Measurements from ENCODE around the gene REXO5.

GRCh38 chr16:20857281-20857680 is 51.0 kb downstream of the REXO5 start:
- TF ChIP-seq, protein P1, sequence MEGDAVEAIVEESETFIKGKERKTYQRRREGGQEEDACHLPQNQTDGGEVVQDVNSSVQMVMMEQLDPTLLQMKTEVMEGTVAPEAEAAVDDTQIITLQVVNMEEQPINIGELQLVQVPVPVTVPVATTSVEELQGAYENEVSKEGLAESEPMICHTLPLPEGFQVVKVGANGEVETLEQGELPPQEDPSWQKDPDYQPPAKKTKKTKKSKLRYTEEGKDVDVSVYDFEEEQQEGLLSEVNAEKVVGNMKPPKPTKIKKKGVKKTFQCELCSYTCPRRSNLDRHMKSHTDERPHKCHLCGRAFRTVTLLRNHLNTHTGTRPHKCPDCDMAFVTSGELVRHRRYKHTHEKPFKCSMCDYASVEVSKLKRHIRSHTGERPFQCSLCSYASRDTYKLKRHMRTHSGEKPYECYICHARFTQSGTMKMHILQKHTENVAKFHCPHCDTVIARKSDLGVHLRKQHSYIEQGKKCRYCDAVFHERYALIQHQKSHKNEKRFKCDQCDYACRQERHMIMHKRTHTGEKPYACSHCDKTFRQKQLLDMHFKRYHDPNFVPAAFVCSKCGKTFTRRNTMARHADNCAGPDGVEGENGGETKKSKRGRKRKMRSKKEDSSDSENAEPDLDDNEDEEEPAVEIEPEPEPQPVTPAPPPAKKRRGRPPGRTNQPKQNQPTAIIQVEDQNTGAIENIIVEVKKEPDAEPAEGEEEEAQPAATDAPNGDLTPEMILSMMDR (conservative IDR thresholded peaks at IDR 0.05; ENCODE audit: low read length), result no peak
- TF ChIP-seq EZH2phosphoT487 (IDR thresholded peaks at IDR 0.05; ENCODE audit: borderline replicate concordance, low read depth, low read length), result no peak
